ENCODE results near the gene INTS4.
"Not testable (repeated sequence)": the region's sequence is repeated elsewhere in the genome, so short reads cannot be mapped to it uniquely, and the experiment has no call there.

INTS4 gene, protein sequence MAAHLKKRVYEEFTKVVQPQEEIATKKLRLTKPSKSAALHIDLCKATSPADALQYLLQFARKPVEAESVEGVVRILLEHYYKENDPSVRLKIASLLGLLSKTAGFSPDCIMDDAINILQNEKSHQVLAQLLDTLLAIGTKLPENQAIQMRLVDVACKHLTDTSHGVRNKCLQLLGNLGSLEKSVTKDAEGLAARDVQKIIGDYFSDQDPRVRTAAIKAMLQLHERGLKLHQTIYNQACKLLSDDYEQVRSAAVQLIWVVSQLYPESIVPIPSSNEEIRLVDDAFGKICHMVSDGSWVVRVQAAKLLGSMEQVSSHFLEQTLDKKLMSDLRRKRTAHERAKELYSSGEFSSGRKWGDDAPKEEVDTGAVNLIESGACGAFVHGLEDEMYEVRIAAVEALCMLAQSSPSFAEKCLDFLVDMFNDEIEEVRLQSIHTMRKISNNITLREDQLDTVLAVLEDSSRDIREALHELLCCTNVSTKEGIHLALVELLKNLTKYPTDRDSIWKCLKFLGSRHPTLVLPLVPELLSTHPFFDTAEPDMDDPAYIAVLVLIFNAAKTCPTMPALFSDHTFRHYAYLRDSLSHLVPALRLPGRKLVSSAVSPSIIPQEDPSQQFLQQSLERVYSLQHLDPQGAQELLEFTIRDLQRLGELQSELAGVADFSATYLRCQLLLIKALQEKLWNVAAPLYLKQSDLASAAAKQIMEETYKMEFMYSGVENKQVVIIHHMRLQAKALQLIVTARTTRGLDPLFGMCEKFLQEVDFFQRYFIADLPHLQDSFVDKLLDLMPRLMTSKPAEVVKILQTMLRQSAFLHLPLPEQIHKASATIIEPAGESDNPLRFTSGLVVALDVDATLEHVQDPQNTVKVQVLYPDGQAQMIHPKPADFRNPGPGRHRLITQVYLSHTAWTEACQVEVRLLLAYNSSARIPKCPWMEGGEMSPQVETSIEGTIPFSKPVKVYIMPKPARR

DNA sequence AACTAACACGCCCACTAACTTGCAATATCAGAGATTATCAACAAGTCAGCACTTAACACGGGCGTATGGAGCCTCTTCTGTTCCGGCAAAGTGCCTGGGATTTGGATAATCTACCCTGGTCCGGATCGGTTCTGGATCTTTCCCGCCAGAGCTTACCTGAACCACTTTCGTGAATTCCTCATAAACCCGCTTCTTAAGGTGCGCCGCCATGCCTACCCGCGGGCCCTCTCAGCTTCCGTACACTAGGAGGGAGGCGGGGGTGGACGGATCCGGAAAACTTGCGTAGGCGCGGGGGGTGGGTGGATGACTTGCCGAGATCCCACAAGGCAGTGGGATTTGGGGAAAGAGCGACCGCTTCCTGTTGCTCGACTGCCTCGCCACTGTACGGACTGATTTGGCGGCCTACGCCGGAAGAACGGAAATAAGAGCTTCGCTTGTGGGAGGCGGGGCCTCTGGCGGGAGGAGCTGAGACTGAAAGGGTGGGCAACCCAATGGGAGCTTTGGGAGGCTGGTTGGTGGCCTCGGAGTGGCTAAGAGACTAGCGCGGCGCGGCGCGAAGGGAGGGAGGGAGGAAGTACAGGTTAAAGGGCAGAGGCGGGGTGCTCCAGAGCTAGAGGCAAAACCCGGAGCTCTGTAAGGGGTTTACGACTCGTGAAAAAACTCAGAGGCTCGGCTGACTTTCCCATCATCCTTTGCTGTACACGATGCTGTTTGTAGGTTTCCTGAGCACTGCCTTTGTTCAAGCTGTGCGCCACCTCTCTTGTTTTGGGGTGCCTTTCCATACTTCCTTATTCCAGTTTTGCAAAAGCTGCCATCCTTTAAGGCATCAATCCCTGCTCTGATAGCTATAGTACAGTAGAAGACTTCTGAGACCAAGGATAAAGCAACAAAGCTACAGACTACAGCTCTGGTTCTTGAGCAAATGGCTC is at the start of gene INTS4:
INTS4 (minus strand) TSS at position 235 of the 929 bp plus-strand sequence; CDS start at position 210, 25 bp downstream.
- peak; percentile 96 for DNase-seq
- Mint-ChIP-seq H3K36me3 (ENCODE audit: low read depth) (peaks cover 23% of the 10 kb centered on the region), H3K4me1 (ENCODE audit: low read depth) (peaks cover 28% of the 10 kb centered on the region), H3K4me3 (peak within 1 kb of the TSS; percentile 96), H3K27ac (peak within 1 kb of the TSS; percentile 92), H3K27me3 (no peaks in the 10 kb centered on the region), H3K9me3 (no peaks in the 10 kb centered on the region)

DNA sequence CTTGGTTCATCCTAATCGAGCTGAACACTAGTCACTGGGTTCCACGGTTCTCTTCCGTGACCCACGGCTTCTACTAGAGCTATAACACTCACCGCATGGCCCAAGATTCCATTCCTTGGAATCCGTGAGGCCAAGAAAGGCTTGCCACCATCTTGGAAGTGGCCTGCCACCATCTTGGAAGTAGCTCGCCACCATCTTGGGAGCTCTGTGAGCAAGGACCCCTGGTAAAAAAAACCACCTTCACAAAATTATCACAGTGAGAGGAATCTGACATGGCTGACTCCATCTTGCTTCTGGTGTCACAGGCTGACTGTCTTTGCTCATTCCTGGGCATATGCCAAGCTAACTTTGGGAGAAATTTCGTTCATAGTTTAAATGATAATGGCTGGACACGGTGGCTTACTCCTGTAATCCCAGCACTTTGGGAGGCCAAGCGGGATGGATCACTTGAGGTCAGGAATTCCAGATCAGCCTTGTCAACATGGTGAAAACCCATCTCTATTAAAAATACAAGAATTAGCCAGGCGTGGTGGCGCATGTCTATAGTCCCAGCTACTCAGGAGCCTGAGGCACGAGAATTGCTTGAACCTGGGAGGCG is 47.5 kb upstream of the INTS4 start:
- H3K9me3 Mint-ChIP-seq: no peaks in the 10 kb centered on the region
- peaks cover 27% of the 10 kb centered on the region for H3K4me1 Mint-ChIP-seq (ENCODE audit: low read depth)
- H3K27ac Mint-ChIP-seq: peak overlapping the region; percentile 22
- DNase-seq: no peak
- no peaks in the 10 kb centered on the region for H3K36me3 Mint-ChIP-seq (ENCODE audit: low read depth)
- H3K27me3 Mint-ChIP-seq: peaks cover 4% of the 10 kb centered on the region
- no peak overlapping the region for H3K4me3 Mint-ChIP-seq

DNA sequence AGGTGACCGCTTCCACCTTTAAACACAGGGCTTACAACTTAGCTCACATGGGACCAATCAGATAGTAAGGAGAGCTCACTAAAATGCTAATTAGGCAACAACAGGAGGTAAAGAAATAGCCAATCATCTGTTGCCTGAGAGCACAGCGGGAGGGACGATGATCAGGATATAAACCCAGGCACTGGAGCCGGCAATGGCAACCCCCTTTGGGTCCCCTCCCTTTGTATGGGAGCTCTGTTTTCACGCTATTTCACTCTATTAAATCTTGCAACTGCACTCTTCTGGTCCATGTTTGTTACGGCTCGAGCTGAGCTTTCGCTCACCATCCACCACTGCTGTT is 46.9 kb upstream of the INTS4 start:
- not testable (repeated sequence) for H3K4me3 Mint-ChIP-seq; DNase-seq; H3K9me3 Mint-ChIP-seq; H3K36me3 Mint-ChIP-seq (ENCODE audit: low read depth); H3K27me3 Mint-ChIP-seq
- peak overlapping the region; percentile 22 for H3K27ac Mint-ChIP-seq
- peaks cover 25% of the 10 kb centered on the region for H3K4me1 Mint-ChIP-seq (ENCODE audit: low read depth)

GRCh38 chr11:78040691-78041379 is 46.4 kb upstream of the INTS4 start:
- H3K4me1 Mint-ChIP-seq (ENCODE audit: low read depth): peaks cover 19% of the 10 kb centered on the region
- no peaks in the 10 kb centered on the region for H3K9me3 Mint-ChIP-seq
- H3K27ac Mint-ChIP-seq: peak overlapping the region; percentile 27
- no peak overlapping the region for H3K4me3 Mint-ChIP-seq
- H3K27me3 Mint-ChIP-seq: peaks cover 4% of the 10 kb centered on the region
- H3K36me3 Mint-ChIP-seq (ENCODE audit: low read depth): no peaks in the 10 kb centered on the region
- DNase-seq: no peak

- no peaks in the 10 kb centered on the region for H3K9me3 Mint-ChIP-seq
- peak overlapping the region; percentile 95 for H3K27ac Mint-ChIP-seq
- H3K27me3 Mint-ChIP-seq: peaks cover 4% of the 10 kb centered on the region
- H3K36me3 Mint-ChIP-seq (ENCODE audit: low read depth): no peaks in the 10 kb centered on the region
- H3K4me1 Mint-ChIP-seq (ENCODE audit: low read depth): peaks cover 15% of the 10 kb centered on the region
- H3K4me3 Mint-ChIP-seq: peak overlapping the region; percentile 58
- DNase-seq: peak; percentile 54
These were observed 45.6 kb upstream of the INTS4 start for GRCh38 chr11:78039919-78040671.

DNA sequence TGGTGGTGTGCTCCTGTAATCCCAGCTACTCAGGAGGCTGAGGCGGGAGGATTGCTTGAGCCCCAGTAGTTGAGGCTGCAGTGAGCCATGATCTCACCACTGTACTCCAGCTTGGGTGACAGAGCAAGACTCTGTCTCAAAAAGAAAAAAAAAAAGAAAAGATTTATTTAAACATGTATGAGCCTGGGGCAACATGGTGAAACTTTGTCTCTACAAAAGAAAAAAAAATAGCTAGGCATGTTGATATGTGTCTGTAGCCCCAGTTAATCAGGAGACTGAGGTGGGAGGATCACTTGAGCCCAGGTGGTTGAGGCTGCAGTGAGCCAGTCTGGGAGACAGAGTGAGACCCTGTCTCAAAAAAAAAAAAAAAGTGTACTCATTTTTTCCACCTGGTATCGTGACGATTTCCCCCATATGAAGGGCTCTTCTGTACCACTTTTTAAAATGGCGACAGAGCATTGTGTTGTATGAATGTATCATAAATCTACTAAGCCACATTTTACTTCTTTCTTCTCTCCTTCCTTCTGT is 45.0 kb upstream of the INTS4 start:
- peak overlapping the region; percentile 58 for H3K4me3 Mint-ChIP-seq
- H3K36me3 Mint-ChIP-seq (ENCODE audit: low read depth): no peaks in the 10 kb centered on the region
- no peaks in the 10 kb centered on the region for H3K9me3 Mint-ChIP-seq
- H3K27ac Mint-ChIP-seq: peak overlapping the region; percentile 95
- H3K27me3 Mint-ChIP-seq: peaks cover 4% of the 10 kb centered on the region
- no peak for DNase-seq
- peaks cover 15% of the 10 kb centered on the region for H3K4me1 Mint-ChIP-seq (ENCODE audit: low read depth)

DNA sequence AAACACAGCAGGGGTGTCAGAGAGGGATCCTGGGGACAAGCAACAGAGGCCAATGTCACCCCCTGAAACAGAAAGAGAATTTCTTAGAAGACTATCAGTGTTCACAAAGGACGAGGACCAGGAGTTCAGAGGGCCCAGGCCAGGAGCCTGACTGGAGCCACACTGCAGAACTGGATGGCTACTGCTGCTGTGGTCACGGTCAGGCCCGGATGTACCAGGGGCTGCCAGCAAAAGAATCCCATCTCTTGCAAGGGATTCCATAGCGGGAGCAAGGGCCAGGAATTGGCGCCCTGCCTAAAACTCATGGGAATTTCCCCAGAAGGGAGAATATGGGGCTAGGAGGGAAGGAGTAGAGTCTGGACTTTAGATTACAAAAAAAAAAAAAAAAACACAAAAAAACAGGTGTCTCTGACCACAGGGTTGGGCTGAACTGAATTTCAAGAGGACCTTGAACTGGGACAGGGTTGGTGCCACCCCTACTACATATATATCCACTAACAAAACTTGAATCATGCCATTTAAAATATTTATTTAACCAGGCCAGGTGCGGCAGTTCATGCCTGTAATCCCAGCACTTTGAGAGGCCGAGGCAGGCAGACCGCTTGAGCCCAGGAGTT is 44.3 kb upstream of the INTS4 start:
- H3K27ac Mint-ChIP-seq: no peak overlapping the region
- no peak overlapping the region for H3K4me3 Mint-ChIP-seq
- H3K27me3 Mint-ChIP-seq: peaks cover 4% of the 10 kb centered on the region
- H3K4me1 Mint-ChIP-seq (ENCODE audit: low read depth): peaks cover 15% of the 10 kb centered on the region
- DNase-seq: no peak
- H3K36me3 Mint-ChIP-seq (ENCODE audit: low read depth): no peaks in the 10 kb centered on the region
- no peaks in the 10 kb centered on the region for H3K9me3 Mint-ChIP-seq

GRCh38 chr11:78037825-78038620 is 43.6 kb upstream of the INTS4 start:
- Mint-ChIP-seq H3K4me3 (no peak overlapping the region), H3K27me3 (no peaks in the 10 kb centered on the region), H3K27ac (no peak overlapping the region), H3K9me3 (no peaks in the 10 kb centered on the region), H3K4me1 (ENCODE audit: low read depth) (peaks cover 15% of the 10 kb centered on the region), H3K36me3 (ENCODE audit: low read depth) (no peaks in the 10 kb centered on the region)
- no peak for DNase-seq

DNA sequence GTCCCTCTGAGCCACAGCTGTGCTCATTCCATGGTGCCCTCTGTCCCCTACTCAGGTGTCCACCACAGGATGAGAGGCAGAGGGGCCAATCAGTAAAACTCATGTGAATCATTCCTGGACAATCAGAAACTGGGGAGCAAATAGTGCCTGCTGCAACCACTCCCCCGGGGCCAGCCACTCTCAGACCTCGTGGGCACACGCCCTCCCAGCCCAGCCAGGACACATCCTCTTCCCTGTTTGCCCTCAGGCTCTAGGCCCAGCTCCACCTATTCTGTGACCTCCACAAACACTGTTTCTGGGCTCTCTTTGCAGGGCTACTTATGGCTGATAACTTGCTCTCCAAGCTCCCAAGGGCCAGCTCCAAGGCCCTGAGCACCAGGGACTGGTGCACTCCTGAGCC is 42.6 kb upstream of the INTS4 start:
- no peak for DNase-seq
- Mint-ChIP-seq H3K9me3 (no peaks in the 10 kb centered on the region), H3K27ac (no peak overlapping the region), H3K27me3 (no peaks in the 10 kb centered on the region), H3K4me1 (ENCODE audit: low read depth) (peaks cover 15% of the 10 kb centered on the region), H3K36me3 (ENCODE audit: low read depth) (no peaks in the 10 kb centered on the region), H3K4me3 (no peak overlapping the region)

DNA sequence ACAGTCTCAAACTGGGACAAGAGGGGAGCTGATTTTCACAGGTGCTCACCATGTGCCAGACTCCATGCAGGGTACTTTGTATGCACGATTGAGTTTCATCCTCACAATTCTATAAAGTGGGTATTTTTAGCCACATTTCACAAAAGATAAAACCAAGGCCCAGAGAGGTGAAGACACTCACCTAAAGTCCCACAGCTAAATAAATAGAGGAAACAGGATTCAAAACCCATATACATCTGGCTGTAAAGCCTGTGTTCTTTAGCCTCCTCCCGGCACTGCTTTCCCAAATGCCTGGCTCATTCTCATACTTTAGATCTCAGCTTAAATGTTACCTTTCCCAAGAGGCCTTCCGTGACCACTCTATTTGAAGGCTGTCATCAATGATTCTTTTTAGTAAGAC is 41.8 kb upstream of the INTS4 start:
- Mint-ChIP-seq H3K27me3 (no peaks in the 10 kb centered on the region), H3K27ac (no peak overlapping the region), H3K4me1 (ENCODE audit: low read depth) (peaks cover 13% of the 10 kb centered on the region), H3K36me3 (ENCODE audit: low read depth) (no peaks in the 10 kb centered on the region), H3K4me3 (no peak overlapping the region), H3K9me3 (no peaks in the 10 kb centered on the region)
- no peak for DNase-seq

DNA sequence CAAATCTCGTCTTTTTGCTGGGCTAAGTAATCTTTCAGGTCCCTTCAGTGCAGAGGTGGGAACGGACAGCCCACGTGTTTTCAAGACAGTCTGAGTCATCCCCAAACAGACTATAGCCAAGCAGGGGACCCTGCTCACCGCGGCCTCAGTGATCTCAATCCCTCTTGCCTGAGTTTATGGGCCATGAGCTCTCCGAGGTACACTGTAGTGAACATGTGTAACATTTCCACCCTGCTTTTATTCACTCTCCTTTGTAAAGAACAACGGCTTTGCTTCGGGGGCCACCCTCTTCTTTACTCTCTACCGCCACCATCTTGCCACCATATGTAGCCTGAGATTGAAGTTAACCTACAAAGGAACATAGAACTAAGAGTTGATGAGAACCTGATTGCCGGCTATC is 40.2 kb upstream of the INTS4 start:
- Mint-ChIP-seq H3K4me1 (ENCODE audit: low read depth) (peaks cover 2% of the 10 kb centered on the region), H3K27me3 (no peaks in the 10 kb centered on the region), H3K4me3 (no peak overlapping the region), H3K36me3 (ENCODE audit: low read depth) (no peaks in the 10 kb centered on the region), H3K9me3 (no peaks in the 10 kb centered on the region), H3K27ac (no peak overlapping the region)
- DNase-seq: no peak

- Mint-ChIP-seq H3K9me3 (no peaks in the 10 kb centered on the region), H3K27me3 (no peaks in the 10 kb centered on the region), H3K27ac (no peak overlapping the region), H3K4me3 (no peak overlapping the region), H3K4me1 (ENCODE audit: low read depth) (no peaks in the 10 kb centered on the region), H3K36me3 (ENCODE audit: low read depth) (no peaks in the 10 kb centered on the region)
- no peak for DNase-seq
These were observed 38.6 kb upstream of the INTS4 start for GRCh38 chr11:78033040-78033439.
